Gastrocnemius medialis (tissue), 4 donors: Measurements from ENCODE around the gene ITGA11. TPM values are rescaled to one million over a fixed set of nuclear protein-coding genes. Genes with fewer than 3 reads are reported as not detected.
A peak's percentile ranks its signal among the peaks of the same experiment; 100 is the strongest.

ENCODE experiments used
- ATAC-seq, 2 donors: fragments of 150-250 bp; one replicate each; pipeline ENCODE4 v1.9.1; 2016
- DNase-seq, 2 donors: peaks; one replicate each; pipeline ENCODE4 v3.0.0-alpha.2; 2019
- H3K27ac ChIP-seq, 4 donors: fragments of 200-600 bp; sonication (generic); 1 replicate in 1 of 4; 2 replicates in 3 of 4; pipeline ENCODE4 v1.5.1; 2016 to 2018; ENCODE audit warnings: mild to moderate bottlenecking in 2 of 4, moderate library complexity in 1 of 4
- H3K27me3 ChIP-seq, 3 donors: fragments of 200-600 bp; sonication (generic) in 2 of 3; 1 replicate in 1 of 3; 2 replicates in 2 of 3; pipeline versions ENCODE4 v1.5.1 to v1.6.0; 2016 to 2019; ENCODE audit warnings: mild to moderate bottlenecking in 1 of 3, moderate library complexity in 1 of 3
- H3K36me3 ChIP-seq, 2 donors: fragments of 200-600 bp; sonication (generic) in 1 of 2; one replicate each; pipeline ENCODE4 v1.5.1; 2017 to 2018
- H3K4me1 ChIP-seq, 2 donors: fragments of 200-600 bp; sonication (generic) in 1 of 2; one replicate each; pipeline ENCODE4 v1.5.1; 2016 to 2017; ENCODE audit warnings: mild to moderate bottlenecking in 2 of 2
- H3K4me3 ChIP-seq, 4 donors: fragments of 200-600 bp; sonication (generic) in 3 of 4; 1 replicate in 1 of 4; 2 replicates in 3 of 4; pipeline ENCODE4 v1.5.1; 2016 to 2019; ENCODE audit warnings: mild to moderate bottlenecking in 2 of 4
- H3K9me3 ChIP-seq, 3 donors: fragments of 200-600 bp; sonication (generic) in 2 of 3; 1 replicate in 1 of 3; 2 replicates in 2 of 3; pipeline ENCODE4 v1.5.1; 2016 to 2019
- POLR2A ChIP-seq, 2 donors: fragments of 450-650 bp; IDR thresholded peaks; one replicate each; pipeline ENCODE4 v1.6.1; 2017; ENCODE audit warnings: antibody characterized with exemption in 2 of 2, mild to moderate bottlenecking in 2 of 2, moderate library complexity in 2 of 2
- in situ Hi-C, 4 donors: fragments of 200-750 bp; cut with MboI; loops; one replicate each; pipeline versions ENCODE4 v1.15.0 to v1.8.0; 2017; ENCODE audit warnings: low sequenced_read_pairs in 4 of 4
- intact Hi-C: fragments of 100-400 bp; cut with DNase I; formaldehyde crosslinking; loops from one replicate; pipeline ENCODE4 v1.15.1; 2023; ENCODE audit warnings: low total_unique reads
- total RNA-seq, 4 donors: library from RNA; depleted of rRNA; stranded (reverse); fragments of >200 nt; gene quantifications; one replicate each; pipeline versions ENCODE4 v1.1.0 to v1.2.3, GENCODE V29; 2016
- TF ChIP-seq, protein P1 (sequence below), 5 experiments: fragments of 450-650 bp in 3 of 5; fragments of 200-600 bp in 2 of 5; sonication (generic) in 2 of 5; IDR thresholded peaks in 4 of 5; conservative IDR thresholded peaks in 1 of 5; 1 replicate in 4 of 5; 2 replicates in 1 of 5; pipeline ENCODE4 v1.5.1; 2016 to 2019; ENCODE audit warnings: antibody characterized with exemption in 5 of 5, mild to moderate bottlenecking in 3 of 5, moderate library complexity in 3 of 5

Gene ITGA11
- total RNA-seq, 4 donors from 2014 or later, result 1.5 to 12.0 (median 2.5) TPM

DNA sequence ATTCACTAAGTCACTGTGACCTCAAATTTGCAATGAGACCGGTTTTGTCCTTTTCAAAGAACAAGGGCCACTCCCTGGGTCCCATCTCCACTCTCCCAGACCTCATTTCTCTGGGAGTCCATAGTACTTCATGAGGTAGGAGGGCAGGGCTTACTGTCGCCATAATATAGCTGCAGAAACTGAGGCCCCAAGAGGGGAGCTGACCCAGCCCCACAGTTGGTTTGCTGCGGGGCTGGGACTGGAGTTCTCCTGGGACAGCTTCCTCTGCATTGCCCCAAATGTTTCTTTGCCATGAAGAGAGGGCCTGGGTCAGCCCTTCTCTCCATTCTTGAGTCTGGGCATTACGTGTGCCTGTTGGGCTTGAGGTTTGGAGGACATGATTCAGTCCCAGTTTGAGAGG lies 60.1 kb downstream of the ITGA11 start:
- no peak for TF ChIP-seq POLR2A (IDR thresholded peaks at IDR 0.05)
- TF ChIP-seq, protein P1, sequence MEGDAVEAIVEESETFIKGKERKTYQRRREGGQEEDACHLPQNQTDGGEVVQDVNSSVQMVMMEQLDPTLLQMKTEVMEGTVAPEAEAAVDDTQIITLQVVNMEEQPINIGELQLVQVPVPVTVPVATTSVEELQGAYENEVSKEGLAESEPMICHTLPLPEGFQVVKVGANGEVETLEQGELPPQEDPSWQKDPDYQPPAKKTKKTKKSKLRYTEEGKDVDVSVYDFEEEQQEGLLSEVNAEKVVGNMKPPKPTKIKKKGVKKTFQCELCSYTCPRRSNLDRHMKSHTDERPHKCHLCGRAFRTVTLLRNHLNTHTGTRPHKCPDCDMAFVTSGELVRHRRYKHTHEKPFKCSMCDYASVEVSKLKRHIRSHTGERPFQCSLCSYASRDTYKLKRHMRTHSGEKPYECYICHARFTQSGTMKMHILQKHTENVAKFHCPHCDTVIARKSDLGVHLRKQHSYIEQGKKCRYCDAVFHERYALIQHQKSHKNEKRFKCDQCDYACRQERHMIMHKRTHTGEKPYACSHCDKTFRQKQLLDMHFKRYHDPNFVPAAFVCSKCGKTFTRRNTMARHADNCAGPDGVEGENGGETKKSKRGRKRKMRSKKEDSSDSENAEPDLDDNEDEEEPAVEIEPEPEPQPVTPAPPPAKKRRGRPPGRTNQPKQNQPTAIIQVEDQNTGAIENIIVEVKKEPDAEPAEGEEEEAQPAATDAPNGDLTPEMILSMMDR (IDR thresholded peaks at IDR 0.05 in 4 of 5, conservative IDR thresholded peaks at IDR 0.05 in 1 of 5), result no peak
- Histone ChIP-seq H3K4me3 (no peak overlapping the region), H3K9me3 (no peaks in the 10 kb centered on the region), H3K27me3 (no peaks in the 10 kb centered on the region), H3K36me3 (no peaks in the 10 kb centered on the region), H3K27ac (no peak overlapping the region), H3K4me1 (peaks cover 19 to 21% of the 10 kb centered on the region in 2 donors)
- in situ Hi-C loops (loop anchor here in 1 of 4 donors (10.0 kb wide), 1 partner anchor 127 kb away; no protein-coding TSS in a partner anchor), intact Hi-C loops (loop anchor here (1.0 kb wide), 1 partner anchor 66 kb away; no protein-coding TSS in a partner anchor)
- DNase-seq (no peak), ATAC-seq (no peak)

DNA sequence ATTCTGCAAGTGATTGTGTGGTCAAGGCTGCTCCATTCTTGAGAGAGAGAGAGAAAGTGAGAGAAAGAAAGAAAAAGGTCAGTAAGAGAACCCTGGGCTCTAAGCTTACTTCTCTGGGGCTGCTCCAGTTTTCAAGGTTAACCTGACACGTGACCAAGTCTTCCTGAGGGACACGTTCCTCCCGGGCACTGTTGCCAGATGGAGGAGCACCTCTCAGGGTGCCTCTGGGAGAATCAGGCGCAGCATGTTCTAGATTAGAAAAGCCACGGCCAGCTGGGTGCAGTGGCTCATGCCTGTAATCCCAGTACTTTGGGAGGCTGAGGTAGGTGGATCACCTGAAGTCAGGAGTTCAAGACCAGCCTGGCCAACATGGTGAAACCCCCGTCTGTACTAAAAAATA lies 60.8 kb downstream of the ITGA11 start:
- peaks cover 25 to 27% of the 10 kb centered on the region in 2 donors for H3K4me1 ChIP-seq
- DNase-seq (peak in 1 of 2 donors; percentile 54), ATAC-seq (peak; percentile 54 to 78)
- in situ Hi-C loops, result loop anchor here in 1 of 4 donors (10.0 kb wide), 1 partner anchor 126 kb away; no protein-coding TSS in a partner anchor
- TF ChIP-seq, protein P1 (IDR thresholded peaks at IDR 0.05 in 4 of 5, conservative IDR thresholded peaks at IDR 0.05 in 1 of 5), result no peak
- no peak for TF ChIP-seq POLR2A (IDR thresholded peaks at IDR 0.05)
- H3K4me3 ChIP-seq, result peak overlapping the region in 1 of 4 donors; percentile 21
- no peaks in the 10 kb centered on the region for H3K27me3 ChIP-seq
- no peaks in the 10 kb centered on the region for H3K36me3 ChIP-seq
- intact Hi-C loops, result no loop called here
- no peaks in the 10 kb centered on the region for H3K9me3 ChIP-seq
- peak overlapping the region; percentile 36 to 70 (median 50) for H3K27ac ChIP-seq

DNA sequence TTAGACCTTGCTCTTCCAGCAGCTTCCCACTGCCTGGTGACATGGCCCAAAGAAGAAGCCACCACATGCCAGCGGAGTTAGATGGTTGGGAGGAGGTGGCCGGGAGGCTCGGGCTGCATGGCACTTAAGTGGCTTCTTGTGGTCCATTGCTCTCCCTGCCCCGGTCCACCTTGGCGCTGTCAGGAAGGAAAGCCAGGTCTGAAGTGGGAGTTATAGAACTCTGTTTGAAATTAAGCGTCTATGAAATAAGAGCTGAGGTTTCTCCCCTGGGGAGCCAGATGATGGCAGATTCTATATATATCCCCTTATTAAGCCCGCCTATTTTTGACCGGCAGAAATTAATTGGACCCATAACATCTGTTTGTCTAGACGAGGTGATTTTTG lies 61.2 kb downstream of the ITGA11 start:
- intact Hi-C loops (no loop called here), in situ Hi-C loops (loop anchor here in 1 of 4 donors (10.0 kb wide), 1 partner anchor 126 kb away; no protein-coding TSS in a partner anchor)
- no peaks in the 10 kb centered on the region for H3K27me3 ChIP-seq
- no peak for TF ChIP-seq POLR2A (IDR thresholded peaks at IDR 0.05)
- TF ChIP-seq, protein P1 (IDR thresholded peaks at IDR 0.05 in 4 of 5, conservative IDR thresholded peaks at IDR 0.05 in 1 of 5), result no peak
- peak overlapping the region; percentile 36 to 70 (median 50) for H3K27ac ChIP-seq
- DNase-seq, result peak in 1 of 2 donors; percentile 21
- peak overlapping the region in 1 of 4 donors; percentile 21 for H3K4me3 ChIP-seq
- H3K9me3 ChIP-seq, result no peaks in the 10 kb centered on the region
- peak; percentile 57 to 81 for ATAC-seq
- H3K4me1 ChIP-seq, result peaks cover 29 to 31% of the 10 kb centered on the region in 2 donors
- no peaks in the 10 kb centered on the region for H3K36me3 ChIP-seq

DNA sequence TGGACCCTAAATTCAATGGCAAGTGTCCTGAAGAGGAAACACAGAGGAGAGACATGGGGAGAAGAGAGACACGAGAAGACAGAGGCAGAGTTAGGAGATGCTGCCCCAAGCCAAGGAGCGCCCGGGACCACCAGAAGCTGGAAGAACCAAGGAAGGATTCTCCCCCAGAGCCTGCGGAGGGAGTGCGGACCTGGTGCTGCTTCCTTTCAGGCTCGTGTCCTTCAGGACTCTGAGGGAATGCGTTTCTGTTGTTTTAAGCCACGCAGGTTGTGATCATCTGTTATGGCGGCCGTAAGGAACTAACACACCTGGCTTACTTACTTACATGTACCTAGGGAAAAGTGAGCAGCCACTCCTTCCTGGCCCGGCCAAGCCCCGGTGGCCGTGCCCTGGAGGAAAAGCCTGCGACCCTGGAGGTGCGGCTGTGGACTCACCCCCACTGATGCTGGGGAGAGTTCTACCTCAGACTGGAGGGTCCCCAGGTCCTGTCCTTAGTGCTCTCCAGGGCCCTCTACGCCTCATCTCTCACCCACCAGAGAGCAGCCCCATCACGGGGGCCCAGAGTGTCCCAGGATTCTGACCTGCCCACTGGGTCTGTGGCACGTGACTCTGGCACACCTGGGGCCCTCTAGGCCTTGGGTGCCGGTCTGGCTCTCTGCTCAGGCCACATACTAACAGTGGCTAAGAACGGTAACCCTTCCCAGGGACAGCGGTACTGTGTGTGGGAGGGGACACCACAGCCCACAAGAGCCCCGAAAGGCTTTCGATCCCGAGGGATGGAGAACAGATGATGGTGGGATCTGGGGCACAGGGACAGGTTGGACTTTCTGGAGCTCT lies 61.8 kb downstream of the ITGA11 start:
- DNase-seq, result peak in 1 of 2 donors; percentile 5
- no peak for TF ChIP-seq POLR2A (IDR thresholded peaks at IDR 0.05)
- TF ChIP-seq, protein P1 (IDR thresholded peaks at IDR 0.05 in 4 of 5, conservative IDR thresholded peaks at IDR 0.05 in 1 of 5), result no peak
- no peaks in the 10 kb centered on the region for H3K36me3 ChIP-seq
- H3K9me3 ChIP-seq, result no peaks in the 10 kb centered on the region
- intact Hi-C loops, result no loop called here
- peaks cover 35 to 38% of the 10 kb centered on the region in 2 donors for H3K4me1 ChIP-seq
- peak overlapping the region in 3 of 4 donors; percentile 36 to 70 (median 56) for H3K27ac ChIP-seq
- in situ Hi-C loops, result loop anchor here in 1 of 4 donors (10.0 kb wide), 1 partner anchor 125 kb away; no protein-coding TSS in a partner anchor
- no peaks in the 10 kb centered on the region for H3K27me3 ChIP-seq
- ATAC-seq, result no peak
- H3K4me3 ChIP-seq, result no peak overlapping the region
